Activated CD8-positive, alpha-beta T cell treated with anti-CD3 and anti-CD28 coated beads, Interleukin-2, amount 10 ng/mL, durations not matched to agents 7 days and 5 days (primary cell): ENCODE measurements around the gene MAGEC3. TPM values are rescaled to one million over a fixed set of nuclear protein-coding genes. Genes with fewer than 3 reads are reported as not detected.

Experiments
- total RNA-seq, 2 experiments: library from RNA; stranded (reverse); gene quantifications; one replicate each; pipeline ENCODE4 v1.2.3, GENCODE V29; 2021

The MAGEC3 gene
- total RNA-seq, 2 experiments from 2014 or later: not detected

Other genes starting within 250 kb of the MAGEC3 start
- gene SPANXA2, start 248.6 kb upstream of the MAGEC3 start, total RNA-seq: not detected
- gene SPANXD, start 139.6 kb upstream of the MAGEC3 start, total RNA-seq: not detected
- not detected for gene MAGEC1, start 65.6 kb downstream of the MAGEC3 start, total RNA-seq